HG02884 (cell line): ENCODE results near the gene MOV10L1.
"Not testable (repeated sequence)": the region's sequence is repeated elsewhere in the genome, so short reads cannot be mapped to it uniquely, and the experiment has no call there.

Source experiments
- ATAC-seq: cut with Tn5 transposase; IDR thresholded peaks from one replicate; pipeline ENCODE4 v1.9.1; 2021; ENCODE audit warnings: mild to moderate bottlenecking, moderate library complexity; ENCODE audit not compliant: unreplicated experiment

The MOV10L1 gene

DNA sequence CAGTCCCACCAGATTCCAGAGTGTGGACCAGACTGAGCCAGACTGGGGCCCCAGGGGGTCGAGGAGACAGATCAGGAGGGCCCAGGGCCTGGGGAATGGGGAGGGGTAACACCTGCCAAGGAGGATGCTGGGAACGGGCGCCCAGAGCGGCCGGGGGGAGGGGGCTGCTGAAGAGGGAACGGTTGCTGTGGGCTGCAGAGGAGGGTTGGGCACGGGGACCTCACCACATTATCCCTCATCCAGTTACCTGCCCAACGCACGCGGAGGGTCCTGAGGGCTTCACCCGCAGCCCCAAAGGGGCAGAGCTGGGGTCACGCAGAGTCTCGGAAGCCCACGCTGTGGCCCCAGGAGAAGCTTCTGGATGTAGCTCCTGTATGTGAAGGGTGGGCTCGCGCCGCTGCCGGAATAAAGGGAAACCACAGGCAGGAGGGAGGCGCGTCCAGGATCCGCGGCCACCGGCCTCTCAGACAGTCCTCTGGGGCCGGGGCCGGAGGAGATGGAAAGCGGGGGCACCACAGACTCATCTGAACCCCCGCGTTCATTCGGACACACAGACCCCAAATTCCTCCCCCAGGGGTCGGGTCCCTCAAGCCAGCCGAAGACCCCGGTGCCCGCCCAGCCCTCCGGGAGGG, 110.1 kb downstream of the MOV10L1 start:
- ATAC-seq, result no peak

DNA sequence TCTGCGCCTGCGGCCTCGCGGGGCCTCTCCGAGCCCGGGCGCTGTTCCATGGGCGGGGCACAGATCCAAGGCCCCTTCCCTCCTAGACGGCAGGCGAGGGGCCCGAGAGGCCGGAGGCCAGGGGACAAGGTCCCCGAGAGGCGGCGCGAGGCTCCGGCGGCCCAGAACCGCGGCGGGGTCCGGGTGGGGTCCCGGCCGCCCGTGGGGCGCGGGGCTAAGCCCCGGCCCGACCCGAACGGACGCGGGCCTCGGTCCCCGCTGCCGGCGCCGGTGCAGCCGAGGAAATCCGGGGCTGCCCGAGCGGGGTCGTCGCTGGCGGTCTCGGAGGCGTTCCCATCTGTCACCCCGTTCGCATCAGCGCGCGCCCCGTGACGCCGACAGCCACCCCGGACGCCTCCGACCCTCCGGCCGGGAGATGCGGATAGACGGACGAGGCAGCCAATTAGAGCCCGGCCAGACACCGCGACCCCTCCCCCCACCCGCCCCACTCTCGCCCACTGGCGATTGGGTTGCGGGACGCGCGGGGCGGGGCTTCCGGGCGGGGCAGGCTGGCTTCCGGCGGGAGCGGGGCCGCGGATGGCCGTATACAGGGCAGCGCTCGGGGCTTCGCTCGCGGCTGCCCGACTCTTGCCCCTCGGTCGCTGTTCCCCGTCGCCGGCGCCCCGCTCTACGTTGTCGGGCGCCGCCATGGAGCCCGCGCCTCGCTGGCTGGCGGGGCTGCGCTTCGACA, 110.8 kb downstream of the MOV10L1 start, which contains the start of gene SELENOO:
Gene SELENOO (plus strand): TSS at position 551 of the 730 bp plus-strand sequence. CDS start 26 bp downstream, at position 577.
- peak; percentile 73 for ATAC-seq

DNA sequence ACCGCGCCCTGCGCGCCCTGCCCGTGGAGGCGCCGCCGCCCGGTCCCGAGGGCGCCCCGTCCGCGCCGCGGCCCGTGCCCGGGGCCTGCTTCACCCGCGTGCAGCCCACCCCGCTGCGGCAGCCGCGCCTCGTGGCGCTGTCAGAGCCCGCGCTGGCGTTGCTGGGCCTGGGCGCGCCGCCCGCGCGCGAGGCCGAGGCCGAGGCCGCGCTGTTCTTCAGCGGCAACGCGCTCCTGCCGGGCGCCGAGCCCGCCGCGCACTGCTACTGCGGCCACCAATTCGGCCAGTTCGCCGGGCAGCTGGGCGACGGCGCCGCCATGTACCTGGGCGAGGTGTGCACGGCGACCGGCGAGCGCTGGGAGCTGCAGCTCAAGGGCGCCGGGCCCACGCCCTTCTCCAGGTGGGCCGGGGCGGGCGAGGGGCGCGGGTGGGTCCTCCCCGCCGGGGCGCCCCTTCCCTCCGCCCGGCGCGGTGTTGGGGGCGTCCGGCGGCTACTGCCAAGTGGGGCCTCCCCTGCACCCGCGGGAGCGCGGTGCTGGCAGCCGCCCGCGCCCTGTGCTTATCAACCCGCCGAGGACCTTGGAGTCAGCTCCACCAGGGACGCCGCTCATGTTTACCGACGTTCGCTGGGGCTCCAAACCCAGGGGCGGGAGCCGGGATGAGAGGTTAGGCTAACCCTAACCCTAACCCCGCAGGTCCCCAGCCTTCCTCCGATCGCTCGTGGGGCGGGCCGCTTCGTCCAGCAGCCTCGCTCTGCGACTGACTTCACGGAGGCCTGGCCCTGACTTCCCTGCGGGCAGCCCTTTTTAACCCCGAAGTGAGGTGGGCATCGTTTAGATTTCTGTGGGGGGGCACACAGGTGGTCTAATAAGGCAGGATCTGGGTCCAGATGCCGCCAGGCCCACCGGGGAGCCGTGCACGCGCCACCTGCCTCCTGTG, 111.7 kb downstream of the MOV10L1 start:
- peak; percentile 20 for ATAC-seq

DNA sequence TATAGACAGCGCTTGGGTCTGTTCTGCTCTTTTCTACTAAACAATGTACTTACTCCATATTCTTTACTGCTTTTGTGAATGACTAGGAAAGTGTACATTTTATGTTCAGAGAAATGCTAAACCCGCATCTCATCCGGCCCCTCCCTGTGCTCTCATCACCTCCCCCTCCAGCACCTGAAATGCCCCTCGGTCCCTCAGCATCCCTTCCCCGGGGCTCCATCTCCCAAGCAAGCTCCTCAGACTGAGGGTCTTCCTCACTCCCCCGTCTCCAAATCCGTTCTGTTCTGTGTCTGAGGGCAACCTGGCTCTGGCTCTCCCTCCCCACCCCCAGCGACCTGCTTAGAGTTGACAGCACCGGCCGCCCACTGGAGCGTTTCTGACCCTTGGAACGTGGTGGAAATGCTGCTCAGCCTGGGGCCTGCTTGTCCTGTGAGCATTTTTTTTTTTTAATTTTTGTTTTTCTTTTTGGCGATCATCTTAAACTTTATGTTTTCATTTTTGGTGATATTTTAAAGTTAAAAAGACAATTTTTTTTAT, 112.4 kb downstream of the MOV10L1 start:
- ATAC-seq, result no peak

DNA sequence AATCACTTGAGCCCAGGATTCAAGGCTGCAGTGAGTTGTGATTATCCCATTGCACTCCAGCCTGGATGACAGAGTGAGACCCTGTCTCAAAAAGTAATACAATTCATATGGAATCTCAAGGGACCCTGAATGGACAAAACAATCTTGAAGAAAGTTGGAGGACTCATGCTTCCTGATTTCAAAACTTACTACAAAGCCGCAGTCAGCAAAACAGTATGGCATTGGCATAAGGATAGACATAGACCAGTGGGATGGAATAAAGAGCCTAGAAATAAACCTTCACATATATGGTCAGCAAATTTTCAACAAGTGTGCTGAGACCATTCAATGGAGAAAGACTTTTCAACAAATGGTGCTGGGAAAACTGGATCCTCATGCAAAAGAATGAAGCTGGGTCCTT, 113.5 kb downstream of the MOV10L1 start:
- ATAC-seq, result no peak

DNA sequence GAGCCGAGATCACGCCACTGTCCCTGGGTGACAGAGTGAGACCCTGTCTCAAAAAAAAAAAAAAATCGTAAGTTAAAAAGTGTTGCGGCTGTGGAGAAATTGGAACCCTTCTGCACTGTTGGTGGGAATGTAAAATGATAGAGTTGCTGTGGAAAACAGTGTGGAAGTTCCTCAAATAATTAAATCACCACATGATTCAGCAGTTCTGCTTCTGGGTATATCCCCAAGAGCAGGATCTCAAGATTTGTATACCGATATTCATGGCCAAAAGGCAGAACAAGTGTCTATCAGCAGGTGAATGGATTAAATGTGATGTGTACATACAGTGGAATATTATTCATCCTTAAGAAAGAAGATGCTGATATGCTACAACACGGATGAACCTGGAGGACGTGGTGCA, 114.8 kb downstream of the MOV10L1 start:
- no peak for ATAC-seq

DNA sequence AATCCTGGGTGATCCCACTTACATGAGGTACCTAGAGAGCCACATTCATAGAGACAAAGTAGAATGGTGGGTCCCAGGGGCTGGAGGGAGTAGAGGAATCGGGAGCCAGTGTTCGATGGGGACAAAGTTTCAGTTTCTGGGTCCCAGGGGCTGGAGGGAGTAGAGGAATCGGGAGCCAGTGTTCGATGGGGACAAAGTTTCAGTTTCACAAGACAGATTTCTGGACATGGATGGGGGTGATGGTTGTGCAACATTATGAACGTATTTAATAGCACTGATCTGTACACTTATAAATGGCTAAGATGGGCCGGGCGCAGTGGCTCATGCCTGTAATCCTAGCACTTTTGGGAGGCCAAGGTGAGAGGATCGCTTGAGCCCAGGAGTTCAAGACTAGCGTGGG, 115.2 kb downstream of the MOV10L1 start:
- not testable (repeated sequence) for ATAC-seq

DNA sequence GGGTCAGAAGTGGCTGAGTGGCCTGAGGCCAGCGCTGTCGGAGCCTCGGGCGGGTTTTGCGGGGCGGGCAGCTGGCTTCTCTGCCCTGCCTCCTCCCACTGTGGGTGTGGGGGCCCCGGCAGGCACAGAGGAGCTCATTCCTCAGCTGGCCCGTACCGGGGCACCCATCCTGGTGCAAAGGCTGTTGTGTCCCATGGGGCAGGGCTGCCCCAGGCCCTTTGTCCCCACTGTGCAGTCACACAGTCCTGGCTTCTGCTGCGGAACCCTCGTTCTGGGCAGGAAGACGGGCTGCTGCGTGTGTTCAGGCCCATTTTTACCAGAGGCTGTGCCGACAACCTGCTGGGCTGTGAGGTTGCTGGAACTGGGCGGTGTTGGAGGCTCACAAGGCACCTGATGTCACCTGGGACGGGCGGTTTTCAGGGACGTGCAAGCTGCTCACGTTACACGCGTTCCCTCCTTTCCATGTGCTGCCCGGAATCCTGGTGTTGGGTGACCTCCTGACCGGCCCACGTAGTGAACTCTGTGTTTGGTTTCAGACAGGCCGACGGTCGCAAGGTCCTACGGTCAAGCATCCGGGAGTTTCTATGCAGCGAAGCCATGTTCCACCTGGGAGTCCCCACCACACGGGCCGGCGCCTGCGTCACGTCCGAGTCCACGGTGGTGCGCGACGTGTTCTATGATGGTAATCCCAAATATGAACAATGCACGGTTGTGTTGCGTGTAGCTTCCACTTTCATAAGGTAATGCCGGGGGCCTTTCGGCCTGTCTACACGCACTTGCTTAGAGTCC, 116.2 kb downstream of the MOV10L1 start:
- ATAC-seq, result no peak

DNA sequence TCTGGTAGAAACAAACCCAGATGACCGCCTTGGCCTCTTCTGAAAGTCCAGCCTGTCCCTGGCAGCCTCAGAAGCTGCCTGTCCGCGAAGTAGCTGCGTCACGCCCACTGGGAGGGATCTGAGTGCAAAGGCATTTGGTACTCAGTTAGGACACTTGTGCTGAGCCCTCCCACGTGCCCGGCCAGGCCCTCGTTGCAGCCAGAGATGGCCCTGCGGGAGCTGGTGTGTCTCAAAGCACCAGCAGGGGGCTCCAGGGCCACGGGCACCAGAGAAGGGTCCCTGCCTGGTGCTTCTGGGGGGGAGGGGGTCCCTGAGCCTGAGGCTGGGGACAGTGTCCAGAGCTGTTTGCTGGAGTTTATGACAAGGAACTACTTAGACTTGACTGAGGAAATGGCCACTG, 116.8 kb downstream of the MOV10L1 start:
- no peak for ATAC-seq

DNA sequence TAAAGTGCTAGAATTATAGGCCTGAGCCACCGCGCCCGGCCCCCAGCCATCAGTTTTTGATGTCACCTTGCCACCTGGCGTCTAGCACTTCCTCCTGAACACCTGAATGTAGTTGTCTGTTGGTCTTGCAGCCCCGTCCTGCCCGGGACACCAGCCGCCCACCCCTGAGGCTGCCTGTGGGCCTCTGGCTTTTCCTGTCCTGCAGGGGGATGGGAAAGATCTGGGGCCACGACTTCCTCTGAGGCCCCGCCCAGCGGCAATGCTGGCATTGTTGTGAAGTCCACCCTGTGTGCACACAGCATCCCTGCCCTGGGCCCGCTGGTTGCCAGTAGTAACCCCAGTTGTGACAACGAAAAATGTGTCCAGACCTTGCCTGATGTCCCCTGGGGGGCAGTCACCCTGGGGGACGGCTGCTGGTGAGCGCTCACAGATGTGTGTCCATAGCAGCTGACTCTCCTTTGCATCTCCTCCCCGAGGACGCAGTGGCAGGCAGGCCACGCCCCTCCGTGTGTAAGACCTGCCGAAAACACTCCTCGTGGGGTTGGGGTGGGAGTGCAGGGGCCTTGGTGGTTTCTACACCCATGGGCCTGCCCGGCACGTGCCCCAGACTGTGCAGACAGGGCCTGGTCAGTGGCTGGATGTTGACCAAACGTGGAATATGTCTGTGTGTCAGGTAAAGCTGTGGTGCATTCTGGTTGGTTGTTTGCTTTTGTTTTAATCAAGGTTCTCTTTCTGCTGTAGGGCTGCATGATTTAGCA, 117.8 kb downstream of the MOV10L1 start:
- ATAC-seq, result no peak

DNA sequence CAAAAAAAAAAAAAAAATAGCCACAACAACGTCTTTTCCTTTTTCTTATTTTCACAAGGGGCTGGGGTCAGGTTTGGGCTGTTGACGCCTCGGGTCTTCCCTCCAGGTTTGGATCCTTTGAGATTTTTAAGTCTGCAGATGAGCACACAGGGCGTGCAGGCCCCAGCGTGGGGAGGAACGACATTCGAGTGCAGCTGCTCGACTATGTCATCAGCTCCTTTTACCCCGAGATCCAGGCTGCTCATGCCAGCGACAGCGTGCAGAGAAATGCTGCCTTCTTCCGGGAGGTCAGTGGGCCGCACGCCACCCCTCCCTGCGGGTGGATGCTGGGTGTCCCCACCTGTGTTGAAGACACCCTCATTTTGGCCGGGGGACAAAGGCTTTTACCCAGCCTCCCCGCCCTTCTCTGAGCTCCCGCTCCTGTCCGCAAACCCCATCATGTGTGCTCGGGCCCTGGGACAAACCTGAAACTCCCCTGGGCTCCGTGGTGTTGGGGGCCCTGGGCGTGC, 118.7 kb downstream of the MOV10L1 start:
- ATAC-seq, result no peak

DNA sequence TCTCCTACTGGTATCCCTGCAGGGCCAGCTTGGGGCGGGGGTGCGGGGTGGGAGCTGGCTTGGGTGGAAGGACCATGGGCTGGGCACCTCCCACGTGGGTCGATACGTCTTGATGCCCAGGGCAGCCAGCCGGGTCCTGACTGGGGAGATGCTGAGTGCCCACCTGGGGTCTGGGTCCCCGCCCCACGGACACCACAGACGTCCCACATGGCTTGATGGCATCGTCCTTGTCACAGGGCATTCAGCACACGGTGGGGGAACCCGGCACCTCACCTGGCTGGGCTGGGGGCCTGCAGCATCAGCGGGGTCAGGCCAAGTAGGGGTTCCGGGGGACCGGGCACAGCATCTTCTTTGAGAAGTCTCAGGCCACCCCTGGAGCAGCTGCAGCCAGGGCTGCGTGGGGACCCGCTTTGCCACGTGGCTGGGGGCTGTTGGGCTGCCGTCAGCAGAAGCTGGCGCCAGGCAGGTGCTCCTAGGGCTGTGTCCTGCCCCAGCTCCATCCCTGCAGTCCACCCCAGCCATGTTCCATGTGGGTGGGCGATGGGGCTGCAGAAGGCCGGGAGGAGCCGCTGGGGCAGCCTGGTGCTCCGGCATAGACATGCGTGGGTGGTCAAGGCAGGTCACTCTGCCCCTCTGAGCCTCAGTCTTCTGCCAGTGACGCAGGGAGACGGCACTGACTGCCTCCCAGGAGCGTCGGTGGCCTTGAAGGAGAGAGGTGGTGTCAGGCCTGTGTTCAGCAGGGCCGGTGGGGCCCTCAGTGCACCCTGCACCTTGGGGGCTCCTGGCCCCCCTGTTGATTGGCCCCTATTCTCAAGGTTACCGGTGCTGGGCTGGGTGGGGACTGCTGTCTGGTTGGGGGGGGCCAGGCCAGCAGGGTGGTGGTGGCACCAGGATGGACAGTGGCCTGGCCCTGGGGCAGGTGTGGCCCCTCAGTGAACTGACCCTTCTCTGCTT, 119.4 kb downstream of the MOV10L1 start:
- ATAC-seq, result no peak

DNA sequence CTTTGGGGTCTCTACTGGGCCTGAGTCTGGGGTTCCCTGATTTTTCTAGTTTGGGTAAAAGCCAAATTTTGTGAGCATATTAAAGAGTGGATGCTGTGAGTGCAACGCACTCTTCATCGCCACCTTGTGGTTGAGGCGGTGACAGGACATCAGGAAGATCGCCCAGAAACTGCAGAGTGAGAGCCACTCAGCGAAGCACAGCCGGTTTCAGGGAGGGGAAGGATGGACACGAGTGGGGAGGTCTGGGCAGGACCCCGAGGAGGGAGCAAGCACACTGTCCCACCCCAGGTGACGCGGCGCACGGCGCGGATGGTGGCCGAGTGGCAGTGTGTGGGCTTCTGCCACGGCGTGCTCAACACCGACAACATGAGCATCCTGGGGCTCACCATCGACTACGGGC, 120.1 kb downstream of the MOV10L1 start:
- no peak for ATAC-seq

DNA sequence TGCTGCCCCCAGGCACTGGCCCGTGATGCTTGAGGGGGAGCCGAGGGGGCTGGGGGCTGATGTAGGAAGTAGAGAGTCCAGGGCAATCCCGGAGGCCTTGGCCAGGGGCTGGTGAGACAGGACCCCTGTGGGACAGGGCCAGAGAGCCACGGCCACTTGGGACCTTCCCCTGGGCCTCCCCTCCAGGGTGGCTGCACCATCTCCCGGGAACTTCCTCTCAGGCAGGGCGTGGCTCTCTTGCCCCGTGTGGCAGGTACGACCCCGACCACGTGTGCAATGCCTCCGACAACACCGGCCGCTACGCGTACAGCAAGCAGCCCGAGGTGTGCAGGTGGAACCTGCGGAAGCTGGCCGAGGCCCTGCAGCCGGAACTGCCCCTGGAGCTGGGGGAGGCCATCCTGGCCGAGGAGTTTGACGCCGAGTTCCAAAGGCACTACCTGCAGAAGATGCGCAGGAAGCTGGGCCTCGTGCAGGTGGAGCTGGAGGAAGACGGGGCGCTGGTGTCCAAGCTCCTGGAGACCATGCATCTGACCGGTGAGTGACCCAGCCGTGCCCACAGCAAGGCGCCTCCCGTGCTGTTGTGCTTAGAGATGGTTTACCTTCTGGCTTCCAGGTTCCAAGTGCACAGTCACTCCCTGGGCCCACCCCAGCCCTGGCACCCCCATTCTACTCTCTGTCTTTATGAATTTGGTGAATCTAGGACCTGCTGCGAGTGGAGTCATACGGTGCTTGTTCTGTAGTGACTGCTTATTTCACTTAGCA, 120.8 kb downstream of the MOV10L1 start:
- no peak for ATAC-seq

DNA sequence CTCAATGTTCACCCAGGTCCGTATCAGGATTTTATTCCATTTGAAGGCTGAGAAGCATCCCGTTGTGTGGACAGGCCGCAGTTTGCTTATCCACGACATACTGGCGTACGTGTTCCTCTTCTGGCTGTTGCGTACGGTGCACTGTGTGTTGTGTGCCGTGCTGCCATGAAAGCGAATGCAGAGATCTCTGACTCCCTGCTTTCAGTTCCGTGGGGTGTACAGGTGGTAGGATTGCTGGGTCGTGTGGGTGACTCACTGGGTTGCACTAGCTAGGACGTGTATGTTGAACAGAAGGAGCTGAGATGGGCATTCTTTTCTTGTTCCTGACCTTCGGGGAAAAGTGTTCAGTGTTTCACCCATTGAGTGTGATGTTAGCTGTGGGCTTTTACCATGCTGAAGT, 121.3 kb downstream of the MOV10L1 start:
- no peak for ATAC-seq
